ENCODE data around the gene MLX.

DNA sequence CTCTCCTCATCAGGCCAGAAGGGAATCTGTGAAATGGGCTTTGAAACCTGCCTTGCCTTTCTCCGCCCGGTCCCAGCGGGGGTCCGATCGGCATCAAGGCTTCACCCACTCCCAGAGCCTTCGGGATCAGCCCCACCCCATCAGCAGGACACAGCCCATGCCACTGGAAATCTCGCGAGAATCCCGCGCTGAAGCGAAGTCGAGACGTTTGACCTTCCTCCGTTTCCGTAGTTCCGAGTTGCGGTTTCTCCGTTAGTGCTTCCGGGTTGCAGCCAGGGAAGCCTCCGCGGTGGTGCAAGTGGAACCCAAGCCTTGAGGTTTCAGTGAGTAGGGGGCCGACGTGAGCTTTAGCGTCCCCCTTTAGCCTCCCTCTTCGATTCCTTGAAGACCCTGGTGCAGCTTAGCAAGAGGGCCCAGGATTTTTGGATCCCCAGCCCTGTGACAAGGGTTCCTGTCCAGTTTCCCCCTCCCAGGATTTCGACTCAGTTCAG, 5.0 kb upstream of the MLX start, which contains the start of gene COASY:
- TF ChIP-seq, protein P1, sequence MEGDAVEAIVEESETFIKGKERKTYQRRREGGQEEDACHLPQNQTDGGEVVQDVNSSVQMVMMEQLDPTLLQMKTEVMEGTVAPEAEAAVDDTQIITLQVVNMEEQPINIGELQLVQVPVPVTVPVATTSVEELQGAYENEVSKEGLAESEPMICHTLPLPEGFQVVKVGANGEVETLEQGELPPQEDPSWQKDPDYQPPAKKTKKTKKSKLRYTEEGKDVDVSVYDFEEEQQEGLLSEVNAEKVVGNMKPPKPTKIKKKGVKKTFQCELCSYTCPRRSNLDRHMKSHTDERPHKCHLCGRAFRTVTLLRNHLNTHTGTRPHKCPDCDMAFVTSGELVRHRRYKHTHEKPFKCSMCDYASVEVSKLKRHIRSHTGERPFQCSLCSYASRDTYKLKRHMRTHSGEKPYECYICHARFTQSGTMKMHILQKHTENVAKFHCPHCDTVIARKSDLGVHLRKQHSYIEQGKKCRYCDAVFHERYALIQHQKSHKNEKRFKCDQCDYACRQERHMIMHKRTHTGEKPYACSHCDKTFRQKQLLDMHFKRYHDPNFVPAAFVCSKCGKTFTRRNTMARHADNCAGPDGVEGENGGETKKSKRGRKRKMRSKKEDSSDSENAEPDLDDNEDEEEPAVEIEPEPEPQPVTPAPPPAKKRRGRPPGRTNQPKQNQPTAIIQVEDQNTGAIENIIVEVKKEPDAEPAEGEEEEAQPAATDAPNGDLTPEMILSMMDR (conservative IDR thresholded peaks at IDR 0.05 in 1 of 2, IDR thresholded peaks at IDR 0.05 in 1 of 2; ENCODE audit: low read depth in 1 of 2, low read length in 2 of 2): no peak
- no peak for TF ChIP-seq EZH2 (IDR thresholded peaks at IDR 0.05; ENCODE audit: low read length, missing control alignments)

Measured in fibroblast of lung (primary cell).